Endothelial cell of umbilical vein (primary cell): ENCODE measurements around the gene MAML3. TPM values are rescaled to one million over a fixed set of nuclear protein-coding genes. Genes with fewer than 3 reads are reported as not detected.

Experiments
- BruUV-seq: library from RNA; stranded (reverse); fragments of 400-500 nt; replicated peaks from 2 replicates; lab custom pipeline; 2021; lab: Mats Ljungman, UMichigan
- CTCF ChIA-PET: fragments of 300-600, 350-600 bp; sonication (Branson Sonifier 250); formaldehyde crosslinking; loops from one replicate; lab custom pipeline; 2021; ENCODE audit warnings: antibody characterized with exemption, inconsistent platforms; lab: Charles Lee
- POLR2A ChIA-PET: fragments of 300-600, 350-600 bp; sonication (Branson Sonifier 250); formaldehyde crosslinking; loops from one replicate; lab custom pipeline; 2021; ENCODE audit warnings: antibody characterized with exemption, inconsistent platforms; lab: Charles Lee
- DNase-seq: peaks from one replicate; pipeline ENCODE4 v3.0.0-alpha.2; 2011; ENCODE audit warnings: low read depth, low spot score
- FAIRE-seq: peaks from 2 replicates; lab custom pipeline; 2011; peaks lifted over from hg19 to GRCh38; lab: Jason Lieb, UNC
- H2AFZ ChIP-seq: 2 replicates; pipeline ENCODE4 v1.6.0; 2012; ENCODE audit warnings: low read depth, low read length, control low read depth, inconsistent platforms
- H3K27ac ChIP-seq: 2 replicates; pipeline ENCODE4 v1.5.1; 2011; ENCODE audit warnings: low read depth, mild to moderate bottlenecking, control low read depth, low read length, moderate library complexity; ENCODE audit not compliant: insufficient read depth
- H3K27me3 ChIP-seq, 2 experiments: 2 replicates each; pipeline versions ENCODE4 v1.6.0 to v1.6.1; 2011; ENCODE audit warnings: low read length in 2 of 2, mixed read lengths in 1 of 2; ENCODE audit not compliant: control insufficient read depth in 2 of 2, insufficient read depth in 2 of 2
- H3K36me3 ChIP-seq, 2 experiments: 2 replicates in 1 of 2; 3 replicates in 1 of 2; pipeline ENCODE4 v1.5.1; 2011; ENCODE audit warnings: low read length in 2 of 2, mild to moderate bottlenecking in 1 of 2, moderate library complexity in 1 of 2; ENCODE audit not compliant: control insufficient read depth in 2 of 2, insufficient read depth in 2 of 2; ENCODE audit errors: extremely low read depth in 1 of 2
- H3K4me1 ChIP-seq: 3 replicates; pipeline ENCODE4 v1.5.1; 2011; ENCODE audit warnings: mild to moderate bottlenecking, low read length; ENCODE audit not compliant: control insufficient read depth, insufficient read depth; ENCODE audit errors: extremely low read depth
- H3K4me2 ChIP-seq: 2 replicates; pipeline ENCODE4 v1.6.1; 2011; ENCODE audit warnings: low read length, control low read depth, mixed read lengths; ENCODE audit not compliant: insufficient read depth
- H3K4me3 ChIP-seq, 3 experiments: fragments of 200-600 bp in 1 of 3; sonication (generic), shearing (Covaris generic) in 1 of 3; replicated peaks in 1 of 3; 2 replicates each; pipeline ENCODE4 v1.5.1; 2011 to 2016; ENCODE audit warnings: control low read depth in 3 of 3, low read length in 3 of 3, mild to moderate bottlenecking in 2 of 3, inconsistent platforms in 1 of 3, low read depth in 1 of 3, moderate library complexity in 1 of 3; ENCODE audit not compliant: insufficient read depth in 1 of 3
- H3K79me2 ChIP-seq: 2 replicates; pipeline ENCODE4 v1.6.0; 2012; ENCODE audit warnings: low read length, inconsistent platforms; ENCODE audit not compliant: control insufficient read depth, insufficient read depth
- H3K9ac ChIP-seq: replicated peaks from 2 replicates; pipeline ENCODE3; 2011; ENCODE audit warnings: low read length, control low read depth; ENCODE audit not compliant: insufficient read depth; ENCODE audit errors: extremely low read depth
- H3K9me1 ChIP-seq: replicated peaks from 3 replicates; pipeline ENCODE4 v1.6.0; 2011; ENCODE audit warnings: mild to moderate bottlenecking, low read length; ENCODE audit not compliant: control insufficient read depth, insufficient read depth; ENCODE audit errors: extremely low read depth
- H3K9me3 ChIP-seq: replicated peaks from 2 replicates; pipeline ENCODE4 v1.5.1; 2012; ENCODE audit warnings: low read length, inconsistent platforms; ENCODE audit not compliant: control insufficient read depth, insufficient read depth
- H4K20me1 ChIP-seq: replicated peaks from 2 replicates; pipeline ENCODE3; 2011; ENCODE audit warnings: mild to moderate bottlenecking, low read length; ENCODE audit not compliant: control insufficient read depth, insufficient read depth; ENCODE audit errors: extremely low read depth
- EZH2 ChIP-seq: IDR thresholded peaks from 2 replicates; pipeline ENCODE4 v1.6.1; 2012; ENCODE audit warnings: borderline replicate concordance, low read depth, mild to moderate bottlenecking, moderate library complexity, low read length, inconsistent platforms; ENCODE audit not compliant: severe bottlenecking
- FOS ChIP-seq: IDR thresholded peaks from 2 replicates; pipeline ENCODE4 v1.6.1; 2011; ENCODE audit warnings: mild to moderate bottlenecking, low read length, moderate library complexity, borderline replicate concordance; ENCODE audit not compliant: insufficient read depth
- GATA2 ChIP-seq: IDR thresholded peaks from 2 replicates; pipeline ENCODE4 v1.7.0; 2011; ENCODE audit warnings: low read depth, mild to moderate bottlenecking, moderate library complexity, mixed read lengths, low read length; ENCODE audit not compliant: insufficient read length, insufficient read depth
- JUN ChIP-seq: IDR thresholded peaks from 2 replicates; pipeline ENCODE4 v1.6.1; 2011; ENCODE audit warnings: borderline replicate concordance, low read depth; ENCODE audit not compliant: insufficient read length, insufficient read depth
- MYC ChIP-seq: IDR thresholded peaks from one replicate; pipeline ENCODE4 v1.6.1; 2011; ENCODE audit warnings: mild to moderate bottlenecking, low read depth, low read length
- POLR2A ChIP-seq: IDR thresholded peaks from 2 replicates; pipeline ENCODE4 v1.6.1; 2012; ENCODE audit warnings: low read depth, mild to moderate bottlenecking, control low read depth, low read length
- POLR2AphosphoS5 ChIP-seq: IDR thresholded peaks from 2 replicates; pipeline ENCODE4 v1.6.1; 2012; ENCODE audit warnings: low read depth, mild to moderate bottlenecking, control low read depth, low read length, moderate library complexity; ENCODE audit not compliant: insufficient read depth
- dilution Hi-C: fragments of 300-500 bp; cut with MboI; formaldehyde crosslinking; loops from one replicate; pipeline ENCODE4 v1.15.0; 2019; ENCODE audit warnings: low sequenced_read_pairs; ENCODE audit not compliant: extremely low pct_ligation_motif_present
- intact Hi-C: fragments of 100-400 bp; cut with micrococcal nuclease; formaldehyde crosslinking; loops from one replicate; pipeline ENCODE4 v1.10.0; 2022
- polyA plus RNA-seq, 4 experiments: library from polyadenylated mRNA; depleted of rRNA in 3 of 4; stranded (reverse) in 3 of 4; unstranded in 1 of 4; fragments of >200 nt; gene quantifications; 2 replicates each; pipeline versions ENCODE4 v1.2.1 to v1.2.3, GENCODE V29; 2011 to 2012; ENCODE audit warnings: missing spikeins in 1 of 4
- total RNA-seq: library from RNA; stranded (reverse); gene quantifications from 2 replicates; pipeline ENCODE4 v1.2.3, GENCODE V29; 2021
- TF ChIP-seq, protein P1 (sequence below): IDR thresholded peaks from 2 replicates; pipeline ENCODE4 v1.6.1; 2011; ENCODE audit not compliant: insufficient read depth, insufficient read length
- TF ChIP-seq, protein P2 (sequence below), 2 donors: IDR thresholded peaks; 1 replicate in 1 of 2; 2 replicates in 1 of 2; pipeline ENCODE4 v1.5.1; 2011; ENCODE audit warnings: low read length in 2 of 2, mild to moderate bottlenecking in 2 of 2, moderate library complexity in 2 of 2, control low read depth in 1 of 2, inconsistent platforms in 1 of 2, low read depth in 1 of 2; ENCODE audit not compliant: insufficient read depth in 1 of 2; ENCODE audit errors: extremely low read depth in 1 of 2

Gene MAML3
- total and polyA plus RNA-seq, 2 donors (not counting 3 experiments of a cell fraction or from before 2014, with no cell fraction given) = 14.0 to 20.3 TPM

DNA sequence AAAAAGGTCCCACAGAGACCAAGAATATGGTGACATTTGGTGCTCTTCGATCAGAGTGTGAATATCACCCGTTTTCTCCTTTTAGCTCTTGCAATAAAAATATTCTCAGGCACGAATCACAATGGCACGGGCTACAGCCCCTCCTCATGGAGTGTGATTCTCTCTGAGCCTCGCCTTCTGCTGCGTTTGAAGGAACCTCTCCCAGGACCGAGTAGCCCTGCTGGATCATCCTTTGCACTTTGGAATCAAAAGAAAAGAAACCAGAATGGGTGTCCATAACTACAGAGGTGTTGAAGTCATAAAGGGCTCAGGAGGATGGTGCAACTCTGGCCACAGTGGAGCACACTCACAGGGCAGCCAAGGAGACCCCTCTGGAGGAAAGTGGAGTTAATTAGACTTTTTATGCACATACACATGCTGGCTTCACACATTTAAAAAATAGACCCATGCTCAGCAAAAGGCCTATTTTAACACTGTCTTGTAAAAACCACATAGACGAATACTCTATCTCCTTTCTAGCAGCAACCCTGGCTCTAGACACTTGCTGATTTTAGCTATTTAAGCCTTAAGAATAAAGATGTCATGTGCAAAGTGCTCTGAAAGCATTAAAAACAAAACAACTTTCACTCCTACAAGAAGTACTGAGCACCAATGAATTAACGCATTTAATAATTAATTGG is 19.1 kb downstream of the MAML3 start:
- no peak for FAIRE-seq
- Histone ChIP-seq H3K4me3 (no peak overlapping the region), H2AFZ (no peak overlapping the region), H3K36me3 (no peaks in the 10 kb centered on the region), H3K9me1 (no peaks in the 10 kb centered on the region), H3K9ac (no peak overlapping the region), H4K20me1 (no peaks in the 10 kb centered on the region), H3K9me3 (no peaks in the 10 kb centered on the region), H3K27ac (no peak overlapping the region), H3K79me2 (peaks cover 14% of the 10 kb centered on the region), H3K4me1 (peaks cover 23% of the 10 kb centered on the region), H3K4me2 (no peak overlapping the region), H3K27me3 (no peaks in the 10 kb centered on the region)
- no peak for TF ChIP-seq GATA2
- TF ChIP-seq MYC = no peak
- no peak for TF ChIP-seq POLR2A
- TF ChIP-seq, protein P1, sequence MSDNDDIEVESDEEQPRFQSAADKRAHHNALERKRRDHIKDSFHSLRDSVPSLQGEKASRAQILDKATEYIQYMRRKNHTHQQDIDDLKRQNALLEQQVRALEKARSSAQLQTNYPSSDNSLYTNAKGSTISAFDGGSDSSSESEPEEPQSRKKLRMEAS = no peak
- no peak for TF ChIP-seq POLR2AphosphoS5
- TF ChIP-seq, protein P2, sequence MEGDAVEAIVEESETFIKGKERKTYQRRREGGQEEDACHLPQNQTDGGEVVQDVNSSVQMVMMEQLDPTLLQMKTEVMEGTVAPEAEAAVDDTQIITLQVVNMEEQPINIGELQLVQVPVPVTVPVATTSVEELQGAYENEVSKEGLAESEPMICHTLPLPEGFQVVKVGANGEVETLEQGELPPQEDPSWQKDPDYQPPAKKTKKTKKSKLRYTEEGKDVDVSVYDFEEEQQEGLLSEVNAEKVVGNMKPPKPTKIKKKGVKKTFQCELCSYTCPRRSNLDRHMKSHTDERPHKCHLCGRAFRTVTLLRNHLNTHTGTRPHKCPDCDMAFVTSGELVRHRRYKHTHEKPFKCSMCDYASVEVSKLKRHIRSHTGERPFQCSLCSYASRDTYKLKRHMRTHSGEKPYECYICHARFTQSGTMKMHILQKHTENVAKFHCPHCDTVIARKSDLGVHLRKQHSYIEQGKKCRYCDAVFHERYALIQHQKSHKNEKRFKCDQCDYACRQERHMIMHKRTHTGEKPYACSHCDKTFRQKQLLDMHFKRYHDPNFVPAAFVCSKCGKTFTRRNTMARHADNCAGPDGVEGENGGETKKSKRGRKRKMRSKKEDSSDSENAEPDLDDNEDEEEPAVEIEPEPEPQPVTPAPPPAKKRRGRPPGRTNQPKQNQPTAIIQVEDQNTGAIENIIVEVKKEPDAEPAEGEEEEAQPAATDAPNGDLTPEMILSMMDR (IDR thresholded peaks at IDR 0.05; ENCODE audit: extremely low read depth in 1 of 2, insufficient read depth in 1 of 2, low read depth in 1 of 2, low read length in 2 of 2) = no peak
- TF ChIP-seq JUN = no peak
- TF ChIP-seq FOS = no peak
- TF ChIP-seq EZH2 = no peak
- CTCF ChIA-PET = interaction anchor here (1.1 to 1.5 kb wide), 2 partner anchors 14 to 195 kb away, joined by 3 read pairs; no protein-coding TSS in a partner anchor
- no peak for DNase-seq
- dilution Hi-C loops = no loop called here
- BruUV-seq = no TSS peak
- intact Hi-C loops = no loop called here
- POLR2A ChIA-PET = no interaction called here
